ENCODE measurements around the gene SERP2.

SERP2 gene

DNA sequence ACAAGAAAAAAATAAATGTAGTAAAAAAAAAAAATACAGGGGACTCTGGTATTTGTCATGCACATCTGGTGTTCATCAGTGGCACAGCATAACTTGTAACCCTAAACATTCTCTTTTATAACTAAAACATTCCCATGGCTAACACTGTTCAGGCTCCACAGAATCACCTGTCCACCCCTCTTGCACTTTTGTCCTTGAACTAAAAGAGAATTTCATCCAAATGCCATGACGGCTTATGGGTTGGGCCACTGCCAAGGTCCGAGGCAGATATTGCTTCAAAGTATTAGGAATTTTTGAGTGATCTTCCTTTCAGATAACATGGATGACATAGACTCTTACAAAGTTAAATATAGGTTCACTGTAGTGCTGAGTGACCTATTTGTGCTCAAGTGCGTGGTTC is 25.7 kb upstream of the SERP2 start:
- Mint-ChIP-seq H3K27ac (no peak overlapping the region), H3K4me1 (ENCODE audit: low read depth) (peaks cover 14% of the 10 kb centered on the region)

DNA sequence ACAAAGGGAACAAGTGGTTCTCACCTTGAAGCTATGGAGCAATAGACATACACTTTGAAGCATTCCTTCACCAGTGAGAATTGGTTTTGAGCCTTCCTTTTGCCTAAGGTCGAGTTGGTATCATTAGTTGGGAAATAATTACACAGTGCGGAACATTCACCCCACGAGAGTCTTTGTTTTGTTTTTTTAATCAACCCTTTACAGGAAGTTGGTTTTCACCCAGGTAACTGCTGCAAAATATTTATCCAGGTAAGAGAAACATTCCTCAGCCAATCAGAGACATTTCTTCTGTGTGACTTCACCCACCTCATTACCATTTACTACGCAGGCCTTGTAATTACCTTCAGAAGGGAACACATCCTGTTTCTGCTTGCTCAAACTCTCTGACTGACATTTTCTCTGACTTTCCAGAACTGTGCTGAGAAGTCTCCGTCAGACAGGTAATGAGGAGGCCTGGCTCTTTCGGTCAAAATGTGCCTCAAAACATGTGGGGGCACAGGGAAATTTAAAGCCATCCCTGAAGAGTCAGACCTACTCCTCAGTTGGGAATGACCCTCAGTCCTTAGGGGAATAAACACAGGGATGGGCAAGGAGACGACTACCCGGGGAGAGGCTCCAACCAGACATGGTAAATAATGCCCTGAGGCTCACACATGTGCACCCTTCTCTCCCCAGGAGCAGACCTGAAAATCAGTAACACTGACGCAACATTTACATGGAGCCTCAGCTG is 22.7 kb upstream of the SERP2 start:
- peaks cover 6% of the 10 kb centered on the region for H3K27me3 Mint-ChIP-seq
- DNase-seq = no peak
- H3K36me3 Mint-ChIP-seq (ENCODE audit: low read depth) = no peaks in the 10 kb centered on the region
- H3K27ac Mint-ChIP-seq = no peak overlapping the region
- H3K9me3 Mint-ChIP-seq = no peaks in the 10 kb centered on the region
- peaks cover 14% of the 10 kb centered on the region for H3K4me1 Mint-ChIP-seq (ENCODE audit: low read depth)
- H3K4me3 Mint-ChIP-seq = no peak overlapping the region

More for the DNA sequence above, 25.7 kb upstream of the SERP2 start:
- Mint-ChIP-seq H3K4me3 (no peak overlapping the region), H3K9me3 (no peaks in the 10 kb centered on the region), H3K36me3 (ENCODE audit: low read depth) (no peaks in the 10 kb centered on the region), H3K27me3 (no peaks in the 10 kb centered on the region)
- no peak for DNase-seq

- no peaks in the 10 kb centered on the region for H3K9me3 Mint-ChIP-seq
- peaks cover 6% of the 10 kb centered on the region for H3K27me3 Mint-ChIP-seq
- H3K4me3 Mint-ChIP-seq = no peak overlapping the region
- no peak for DNase-seq
- peaks cover 14% of the 10 kb centered on the region for H3K4me1 Mint-ChIP-seq (ENCODE audit: low read depth)
- H3K36me3 Mint-ChIP-seq (ENCODE audit: low read depth) = no peaks in the 10 kb centered on the region
- no peak overlapping the region for H3K27ac Mint-ChIP-seq
These were observed 22.1 kb upstream of the SERP2 start for GRCh38 chr13:44351505-44351854.

DNA sequence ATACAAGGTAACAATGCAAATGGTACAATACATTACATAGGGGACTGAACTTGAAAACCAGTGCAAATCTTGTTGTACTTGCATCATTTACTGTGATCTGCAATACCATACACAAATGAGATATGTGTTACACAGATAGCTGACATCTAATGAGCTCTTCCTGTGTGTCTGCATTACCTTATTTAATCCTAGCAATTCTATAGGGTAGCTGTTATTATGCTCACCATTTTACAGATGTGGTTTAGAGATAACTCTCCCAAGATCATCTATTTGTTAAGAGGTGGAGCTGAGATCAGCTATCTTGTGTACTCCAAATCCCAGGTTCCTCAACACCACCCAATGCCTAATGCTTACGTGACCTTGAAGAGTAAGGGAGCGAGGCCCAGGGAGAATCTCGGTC is 21.4 kb upstream of the SERP2 start:
- Mint-ChIP-seq H3K4me1 (ENCODE audit: low read depth) (peaks cover 14% of the 10 kb centered on the region), H3K4me3 (no peak overlapping the region), H3K27me3 (peaks cover 9% of the 10 kb centered on the region), H3K27ac (no peak overlapping the region), H3K36me3 (ENCODE audit: low read depth) (no peaks in the 10 kb centered on the region), H3K9me3 (no peaks in the 10 kb centered on the region)
- DNase-seq = no peak

- Mint-ChIP-seq H3K27me3 (peaks cover 9% of the 10 kb centered on the region), H3K9me3 (no peaks in the 10 kb centered on the region), H3K36me3 (ENCODE audit: low read depth) (no peaks in the 10 kb centered on the region), H3K4me1 (ENCODE audit: low read depth) (peaks cover 14% of the 10 kb centered on the region), H3K4me3 (no peak overlapping the region), H3K27ac (no peak overlapping the region)
- DNase-seq = no peak
These were observed 21.0 kb upstream of the SERP2 start for GRCh38 chr13:44352671-44353070.

- no peak for DNase-seq
- Mint-ChIP-seq H3K36me3 (ENCODE audit: low read depth) (no peaks in the 10 kb centered on the region), H3K27me3 (peaks cover 9% of the 10 kb centered on the region), H3K27ac (no peak overlapping the region), H3K9me3 (no peaks in the 10 kb centered on the region), H3K4me1 (ENCODE audit: low read depth) (peaks cover 14% of the 10 kb centered on the region), H3K4me3 (no peak overlapping the region)
These were observed 19.3 kb upstream of the SERP2 start for GRCh38 chr13:44354331-44354730.

DNA sequence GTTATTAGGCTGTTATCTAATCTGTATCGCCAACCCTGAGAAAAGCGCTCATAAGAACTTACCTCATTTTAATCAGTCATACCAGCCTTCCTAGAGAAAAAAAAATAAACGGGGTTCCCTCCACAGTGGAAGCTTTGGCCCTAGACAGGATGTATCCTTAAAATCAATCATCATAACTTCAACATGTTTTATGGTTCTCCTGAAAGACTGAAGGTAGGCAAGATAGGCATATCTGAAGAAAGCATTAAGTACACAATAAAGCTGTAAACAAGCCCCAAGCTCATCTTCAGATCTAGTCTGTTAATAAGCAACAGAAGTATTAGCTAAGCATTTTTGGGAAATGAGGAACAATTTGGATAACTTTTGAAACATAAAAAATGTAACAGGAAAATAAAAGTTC is 18.7 kb upstream of the SERP2 start:
- Mint-ChIP-seq H3K36me3 (ENCODE audit: low read depth) (no peaks in the 10 kb centered on the region), H3K4me1 (ENCODE audit: low read depth) (peaks cover 14% of the 10 kb centered on the region), H3K27me3 (peaks cover 9% of the 10 kb centered on the region), H3K9me3 (no peaks in the 10 kb centered on the region), H3K4me3 (no peak overlapping the region), H3K27ac (no peak overlapping the region)
- DNase-seq = no peak

GRCh38 chr13:44355621-44356020 is 18.0 kb upstream of the SERP2 start:
- Mint-ChIP-seq H3K27me3 (peaks cover 9% of the 10 kb centered on the region), H3K4me1 (ENCODE audit: low read depth) (peaks cover 14% of the 10 kb centered on the region), H3K4me3 (no peak overlapping the region), H3K36me3 (ENCODE audit: low read depth) (no peaks in the 10 kb centered on the region), H3K9me3 (no peaks in the 10 kb centered on the region), H3K27ac (no peak overlapping the region)
- DNase-seq = no peak

- no peaks in the 10 kb centered on the region for H3K4me1 Mint-ChIP-seq (ENCODE audit: low read depth)
- no peak overlapping the region for H3K4me3 Mint-ChIP-seq
- DNase-seq = no peak
- H3K27ac Mint-ChIP-seq = no peak overlapping the region
- H3K27me3 Mint-ChIP-seq = peaks cover 7% of the 10 kb centered on the region
- no peaks in the 10 kb centered on the region for H3K9me3 Mint-ChIP-seq
- no peaks in the 10 kb centered on the region for H3K36me3 Mint-ChIP-seq (ENCODE audit: low read depth)
These were observed 13.6 kb upstream of the SERP2 start for GRCh38 chr13:44359983-44360375.

GRCh38 chr13:44362394-44363040 is 11.1 kb upstream of the SERP2 start:
- Mint-ChIP-seq H3K27ac (no peak overlapping the region), H3K36me3 (ENCODE audit: low read depth) (no peaks in the 10 kb centered on the region), H3K9me3 (no peaks in the 10 kb centered on the region), H3K4me1 (ENCODE audit: low read depth) (no peaks in the 10 kb centered on the region), H3K27me3 (peaks cover 4% of the 10 kb centered on the region), H3K4me3 (no peak overlapping the region)
- DNase-seq = no peak

DNA sequence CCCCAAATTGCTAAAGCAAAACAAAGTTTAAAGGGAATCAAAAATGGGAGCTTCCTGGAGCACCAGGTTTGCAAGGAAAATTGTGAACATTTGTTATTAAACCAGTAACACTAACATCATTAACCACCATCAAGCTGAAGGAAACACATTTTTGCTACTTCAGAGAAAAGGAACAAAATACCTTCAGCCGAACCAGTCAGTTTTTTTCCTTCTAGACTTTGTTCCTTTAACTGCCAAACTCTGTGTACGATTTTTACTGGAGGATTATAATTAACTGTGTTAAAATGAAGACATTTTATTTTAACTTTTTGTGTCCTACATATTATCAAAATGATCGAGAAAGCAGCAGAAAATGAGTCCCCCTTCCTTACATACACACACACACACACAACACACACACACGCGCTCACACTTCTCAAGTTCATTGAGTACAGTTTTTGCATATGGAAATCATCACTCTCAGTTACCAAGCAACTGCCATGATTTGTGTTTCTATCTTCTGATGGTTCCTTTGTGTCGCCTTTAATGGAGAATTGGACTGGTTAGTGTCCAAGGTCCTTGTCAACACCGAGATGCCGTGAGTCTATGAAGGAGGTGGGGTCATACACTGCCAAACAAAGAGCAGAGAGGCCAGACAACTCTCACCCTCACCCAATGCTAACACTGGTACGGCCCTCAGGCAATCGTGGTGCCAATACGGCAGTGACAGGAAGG is 9.8 kb upstream of the SERP2 start:
- no peaks in the 10 kb centered on the region for H3K4me1 Mint-ChIP-seq (ENCODE audit: low read depth)
- no peaks in the 10 kb centered on the region for H3K36me3 Mint-ChIP-seq (ENCODE audit: low read depth)
- no peak overlapping the region for H3K27ac Mint-ChIP-seq
- H3K4me3 Mint-ChIP-seq = no peak overlapping the region
- peaks cover 4% of the 10 kb centered on the region for H3K27me3 Mint-ChIP-seq
- DNase-seq = no peak
- H3K9me3 Mint-ChIP-seq = no peaks in the 10 kb centered on the region

- no peak for DNase-seq
- H3K27me3 Mint-ChIP-seq = peaks cover 4% of the 10 kb centered on the region
- H3K27ac Mint-ChIP-seq = no peak overlapping the region
- H3K4me3 Mint-ChIP-seq = no peak overlapping the region
- no peaks in the 10 kb centered on the region for H3K4me1 Mint-ChIP-seq (ENCODE audit: low read depth)
- H3K9me3 Mint-ChIP-seq = no peaks in the 10 kb centered on the region
- H3K36me3 Mint-ChIP-seq (ENCODE audit: low read depth) = no peaks in the 10 kb centered on the region
These were observed 9.2 kb upstream of the SERP2 start for GRCh38 chr13:44364345-44365000.

- no peak for DNase-seq
- no peak overlapping the region for H3K27ac Mint-ChIP-seq
- H3K36me3 Mint-ChIP-seq (ENCODE audit: low read depth) = no peaks in the 10 kb centered on the region
- no peaks in the 10 kb centered on the region for H3K9me3 Mint-ChIP-seq
- peaks cover 4% of the 10 kb centered on the region for H3K27me3 Mint-ChIP-seq
- H3K4me1 Mint-ChIP-seq (ENCODE audit: low read depth) = no peaks in the 10 kb centered on the region
- no peak overlapping the region for H3K4me3 Mint-ChIP-seq
These were observed 8.6 kb upstream of the SERP2 start for GRCh38 chr13:44365008-44365407.

- Mint-ChIP-seq H3K36me3 (ENCODE audit: low read depth) (no peaks in the 10 kb centered on the region), H3K4me3 (no peak overlapping the region), H3K9me3 (no peaks in the 10 kb centered on the region), H3K27me3 (peaks cover 9% of the 10 kb centered on the region), H3K4me1 (ENCODE audit: low read depth) (no peaks in the 10 kb centered on the region), H3K27ac (no peak overlapping the region)
- DNase-seq = no peak
These were observed 7.7 kb upstream of the SERP2 start for GRCh38 chr13:44365899-44366298.

Data from activated T-cell treated with anti-CD3 and anti-CD28 coated beads, Interleukin-2, amount 50 U/mL, for 24 hours (primary cell).